Upper lobe of left lung (tissue), 4 donors: ENCODE data around the gene CCL2.

ENCODE experiments used
- EP300 ChIP-seq, 4 donors: sonication (generic); formaldehyde crosslinking; IDR thresholded peaks; one replicate each; pipeline ENCODE4 v1.5.1; 2017; ENCODE audit warnings: antibody characterized with exemption in 4 of 4, control low read depth in 2 of 4
- POLR2A ChIP-seq, 4 donors: fragments of 450-650 bp; IDR thresholded peaks; one replicate each; pipeline ENCODE4 v1.5.1; 2016 to 2017; ENCODE audit warnings: antibody characterized with exemption in 4 of 4, mild to moderate bottlenecking in 2 of 4

- TF ChIP-seq POLR2A (IDR thresholded peaks at IDR 0.05) (no peak), EP300 (IDR thresholded peaks at IDR 0.05) (no peak)
These were observed 48.5 kb upstream of the CCL2 start for GRCh38 chr17:34206569-34206968.
